HEK293T (cell line): ENCODE results near the gene ATP2C1.

Source experiments
- ELF4 ChIP-seq: fragments of 450-650 bp; IDR thresholded peaks from 2 replicates; pipeline ENCODE4 v1.6.1; 2017; ENCODE audit warnings: antibody characterized with exemption
- FOXA1 ChIP-seq: fragments of 450-650 bp; IDR thresholded peaks from 2 replicates; pipeline ENCODE4 v1.6.1; 2016; ENCODE audit warnings: mild to moderate bottlenecking
- FOXK2 ChIP-seq: fragments of 450-650 bp; IDR thresholded peaks from 2 replicates; pipeline ENCODE4 v1.6.1; 2016; ENCODE audit warnings: mild to moderate bottlenecking
- HDGF ChIP-seq: fragments of 450-650 bp; IDR thresholded peaks from 2 replicates; pipeline ENCODE4 v1.6.1; 2017; ENCODE audit warnings: antibody characterized with exemption, borderline replicate concordance
- L3MBTL2 ChIP-seq: fragments of 450-650 bp; conservative IDR thresholded peaks from 2 replicates; pipeline ENCODE4 v1.6.1; 2016; ENCODE audit warnings: mild to moderate bottlenecking
- NFRKB ChIP-seq: fragments of 450-650 bp; IDR thresholded peaks from 2 replicates; pipeline ENCODE4 v1.6.1; 2016; ENCODE audit warnings: mild to moderate bottlenecking, moderate library complexity
- PKNOX1 ChIP-seq: fragments of 450-650 bp; IDR thresholded peaks from 2 replicates; pipeline ENCODE4 v1.6.1; 2016
- SP1 ChIP-seq: fragments of 450-650 bp; IDR thresholded peaks from 2 replicates; pipeline ENCODE4 v1.6.1; 2017
- SUZ12 ChIP-seq: fragments of 450-650 bp; IDR thresholded peaks from 2 replicates; pipeline ENCODE4 v1.6.1; 2016; ENCODE audit warnings: mild to moderate bottlenecking

- no peak for TF ChIP-seq ELF4
- no peak for TF ChIP-seq L3MBTL2
- TF ChIP-seq NFRKB: no peak
- TF ChIP-seq HDGF: no peak
- TF ChIP-seq SUZ12: no peak
- TF ChIP-seq FOXK2: no peak
- no peak for TF ChIP-seq FOXA1
- TF ChIP-seq SP1: no peak
- TF ChIP-seq PKNOX1: no peak
These were observed 62.8 kb downstream of the ATP2C1 start for GRCh38 chr3:130956721-130957120.
